ENCODE results near the gene BACH2. TPM values are rescaled to one million over a fixed set of nuclear protein-coding genes. Genes with fewer than 3 reads are reported as not detected.
"Not testable (repeated sequence)": the region's sequence is repeated elsewhere in the genome, so short reads cannot be mapped to it uniquely, and the experiment has no call there.

The BACH2 gene
- total and polyA plus RNA-seq, 2 experiments from 2014 or later, result 5.4 to 5.6 TPM

- H3K4me3 ChIP-seq, result no peak overlapping the region
- H3K9me3 ChIP-seq (ENCODE audit: low read depth), result no peaks in the 10 kb centered on the region
- no peak for DNase-seq (ENCODE audit: low read depth in 1 of 2, low spot score in 1 of 2)
- TF ChIP-seq CTCF (IDR thresholded peaks at IDR 0.05; ENCODE audit: low read depth, low read length), result no peak
- H3K36me3 ChIP-seq, result no peaks in the 10 kb centered on the region
- H3K27ac ChIP-seq, result no peak overlapping the region
- H3K4me1 ChIP-seq (ENCODE audit: low read depth), result peaks cover 24% of the 10 kb centered on the region
- H3K27me3 ChIP-seq, result no peaks in the 10 kb centered on the region
Measured at GRCh38 chr6:89975991-89976693, 320.5 kb downstream of the BACH2 start.

- H3K27me3 ChIP-seq, result no peaks in the 10 kb centered on the region
- DNase-seq (ENCODE audit: low read depth in 1 of 2, low spot score in 1 of 2), result no peak
- no peak for TF ChIP-seq CTCF (IDR thresholded peaks at IDR 0.05; ENCODE audit: low read depth, low read length)
- no peaks in the 10 kb centered on the region for H3K9me3 ChIP-seq (ENCODE audit: low read depth)
- H3K4me1 ChIP-seq (ENCODE audit: low read depth), result peaks cover 28% of the 10 kb centered on the region
- no peaks in the 10 kb centered on the region for H3K36me3 ChIP-seq
- H3K4me3 ChIP-seq, result no peak overlapping the region
- no peak overlapping the region for H3K27ac ChIP-seq
Measured at GRCh38 chr6:89975366-89975765, 321.3 kb downstream of the BACH2 start.

- no peak for TF ChIP-seq CTCF (IDR thresholded peaks at IDR 0.05; ENCODE audit: low read depth, low read length)
- Histone ChIP-seq H3K27me3 (no peaks in the 10 kb centered on the region), H3K27ac (no peak overlapping the region), H3K4me1 (ENCODE audit: low read depth) (peaks cover 28% of the 10 kb centered on the region), H3K9me3 (ENCODE audit: low read depth) (no peaks in the 10 kb centered on the region), H3K4me3 (no peak overlapping the region), H3K36me3 (no peaks in the 10 kb centered on the region)
- DNase-seq (ENCODE audit: low read depth in 1 of 2, low spot score in 1 of 2), result peak in 1 of 2 donors; percentile 85
Measured at GRCh38 chr6:89974834-89975233, 321.8 kb downstream of the BACH2 start.

GRCh38 chr6:89972025-89972381 lies 324.6 kb downstream of the BACH2 start:
- Histone ChIP-seq H3K27me3 (no peaks in the 10 kb centered on the region), H3K4me1 (ENCODE audit: low read depth) (peaks cover 15% of the 10 kb centered on the region), H3K4me3 (no peak overlapping the region), H3K9me3 (ENCODE audit: low read depth) (no peaks in the 10 kb centered on the region), H3K36me3 (no peaks in the 10 kb centered on the region), H3K27ac (no peak overlapping the region)
- DNase-seq (ENCODE audit: low read depth in 1 of 2, low spot score in 1 of 2), result no peak
- TF ChIP-seq CTCF (IDR thresholded peaks at IDR 0.05; ENCODE audit: low read depth, low read length), result no peak

GRCh38 chr6:89971338-89972024 lies 325.2 kb downstream of the BACH2 start:
- DNase-seq (ENCODE audit: low read depth in 1 of 2, low spot score in 1 of 2); H3K4me3 ChIP-seq: not testable (repeated sequence)

GRCh38 chr6:89970609-89971337 lies 325.9 kb downstream of the BACH2 start:
- Histone ChIP-seq H3K36me3 (no peaks in the 10 kb centered on the region), H3K4me1 (ENCODE audit: low read depth) (peaks cover 15% of the 10 kb centered on the region), H3K4me3 (no peak overlapping the region), H3K27ac (no peak overlapping the region), H3K9me3 (ENCODE audit: low read depth) (no peaks in the 10 kb centered on the region), H3K27me3 (no peaks in the 10 kb centered on the region)
- peak; percentile 64 to 68 for DNase-seq (ENCODE audit: low read depth in 1 of 2, low spot score in 1 of 2)
- TF ChIP-seq CTCF (IDR thresholded peaks at IDR 0.05; ENCODE audit: low read depth, low read length), result peak; percentile 65

More at GRCh38 chr6:89971338-89972024, 325.2 kb downstream of the BACH2 start:
- not testable (repeated sequence) for H3K36me3 ChIP-seq; H3K27me3 ChIP-seq; H3K27ac ChIP-seq; H3K9me3 ChIP-seq (ENCODE audit: low read depth)
- peaks cover 15% of the 10 kb centered on the region for H3K4me1 ChIP-seq (ENCODE audit: low read depth)
